ENCODE results near the gene FDXR. TPM values are rescaled to one million over a fixed set of nuclear protein-coding genes. Genes with fewer than 3 reads are reported as not detected.
"Not testable (repeated sequence)": the region's sequence is repeated elsewhere in the genome, so short reads cannot be mapped to it uniquely, and the experiment has no call there.

FDXR gene
- total RNA-seq, 1 donor from 2014 or later, result 10.0 TPM

DNA sequence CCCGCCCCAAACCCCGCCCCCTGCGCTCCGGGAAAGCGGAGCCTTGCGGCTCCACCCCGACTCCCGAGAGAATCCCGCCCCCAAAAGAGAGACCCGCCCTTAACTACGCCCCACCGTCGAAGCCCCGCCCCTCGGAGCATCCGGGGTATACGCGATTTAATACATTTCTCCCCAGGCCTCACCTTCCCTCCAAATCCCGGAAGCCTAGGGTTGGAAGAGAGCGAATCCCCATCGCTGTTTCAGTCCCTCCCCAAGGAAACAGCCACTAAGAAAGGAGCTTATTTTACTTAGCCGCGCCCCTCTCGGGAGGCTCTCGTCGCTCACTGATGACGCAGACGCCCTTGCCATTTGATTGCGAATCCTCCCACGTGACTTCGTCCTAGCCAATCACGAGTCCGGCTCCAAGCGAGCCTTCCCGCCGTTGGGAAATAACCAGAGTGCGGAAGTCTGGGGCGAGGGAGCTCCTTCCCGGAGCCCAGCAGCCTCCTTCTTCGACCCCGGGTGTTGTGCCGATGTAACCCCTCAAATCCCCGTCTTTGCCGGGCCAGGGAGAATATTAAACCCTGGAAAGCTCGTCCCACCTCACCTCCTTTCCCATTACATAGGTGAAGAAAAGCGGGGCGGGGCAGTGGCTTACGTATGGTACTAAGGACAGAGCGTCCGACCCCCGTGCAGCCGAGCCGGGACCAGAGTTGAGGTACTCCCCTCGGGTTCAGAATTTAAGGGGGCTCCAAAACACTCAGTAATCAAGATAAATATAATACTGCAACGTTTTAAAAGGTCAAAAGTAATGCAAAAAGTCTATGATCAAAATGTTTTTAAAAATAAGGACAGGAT lies 461 bp upstream of the FDXR start:
- peak; percentile 99 for DNase-seq (ENCODE audit: low spot score)

GRCh38 chr17:74871356-74872076 lies 1.3 kb downstream of the FDXR start:
- DNase-seq (ENCODE audit: low spot score), result no peak

More for the DNA sequence above, 461 bp upstream of the FDXR start:
- ATAC-seq, result peak; percentile 91

GRCh38 chr17:74870512-74870911 lies 2.3 kb downstream of the FDXR start:
- no peak for ATAC-seq

More at GRCh38 chr17:74871356-74872076, 1.3 kb downstream of the FDXR start:
- no peak for ATAC-seq

DNA sequence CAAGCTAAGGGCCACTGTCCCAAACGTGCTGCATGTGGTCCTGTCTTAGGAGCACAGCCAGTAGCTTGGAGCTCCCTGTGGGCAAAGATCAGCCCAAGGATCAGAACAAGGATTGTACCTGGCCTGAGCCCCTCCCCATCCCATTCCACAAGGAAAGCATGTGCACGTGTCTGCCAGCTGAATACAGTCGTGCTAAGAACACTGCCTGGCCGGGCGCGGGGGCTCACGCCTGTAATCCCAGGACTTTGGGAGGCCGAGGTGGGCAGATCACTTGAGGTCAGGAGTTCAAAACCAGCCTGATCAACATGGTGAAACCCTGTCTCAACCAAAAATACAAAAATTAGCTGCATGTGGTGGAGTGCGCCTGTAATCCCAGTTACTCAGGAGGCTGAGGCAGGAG lies 2.8 kb downstream of the FDXR start:
- not testable (repeated sequence) for DNase-seq (ENCODE audit: low spot score); ATAC-seq

More at GRCh38 chr17:74870512-74870911, 2.3 kb downstream of the FDXR start:
- no peak for DNase-seq (ENCODE audit: low spot score)

DNA sequence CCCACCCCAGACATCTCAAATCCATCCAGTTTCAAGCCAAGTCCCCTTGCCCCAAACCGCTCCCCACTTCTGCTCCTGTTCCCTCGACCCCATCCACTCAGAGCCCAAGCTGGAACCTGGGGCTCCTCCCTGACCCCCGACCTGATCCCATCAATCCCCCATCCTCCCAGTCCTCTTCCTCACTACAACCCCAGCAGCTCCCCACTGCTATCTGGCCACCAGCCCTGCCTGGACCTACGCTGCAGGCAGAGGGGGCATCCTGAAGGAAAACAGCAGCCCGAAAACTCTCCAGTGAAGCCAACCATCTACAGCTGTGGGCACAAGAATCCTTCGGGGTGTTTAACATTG lies 3.9 kb downstream of the FDXR start:
- DNase-seq (ENCODE audit: low spot score), result no peak
- no peak for ATAC-seq

GRCh38 chr17:74868251-74868907 lies 4.4 kb downstream of the FDXR start:
- ATAC-seq (no peak), DNase-seq (ENCODE audit: low spot score) (no peak)

DNA sequence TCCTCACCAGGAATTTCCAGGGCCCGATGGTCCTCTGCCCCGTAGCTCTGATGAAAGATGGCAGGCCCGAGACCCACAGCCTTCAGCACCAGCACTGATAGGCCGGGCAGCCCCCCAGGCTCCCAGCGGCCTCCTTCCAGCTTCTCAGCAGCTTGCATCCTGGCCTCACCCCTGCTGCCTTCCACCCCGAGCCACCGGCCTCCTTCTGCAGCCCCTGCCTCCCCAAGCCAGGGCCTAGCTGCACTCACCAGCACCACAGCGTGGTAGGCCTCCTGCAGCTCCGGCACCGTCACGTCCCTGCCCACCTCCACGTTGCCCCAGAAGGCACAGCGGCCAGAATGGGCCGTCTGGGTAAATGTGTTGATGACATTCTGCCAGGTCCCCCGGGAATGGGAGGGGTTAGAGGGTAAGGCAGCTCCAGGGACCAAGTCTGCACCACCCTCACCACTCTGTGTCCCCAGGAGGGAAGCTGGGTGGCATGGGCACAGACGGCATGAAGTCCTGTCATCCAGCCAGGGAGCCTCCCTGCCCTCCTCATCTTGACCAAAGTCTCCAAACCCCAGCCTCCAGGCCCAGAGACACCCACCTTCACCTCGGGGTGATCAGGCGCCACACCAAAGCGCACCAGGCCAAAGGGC lies 6.5 kb downstream of the FDXR start:
- no peak for DNase-seq (ENCODE audit: low spot score)
- ATAC-seq, result no peak

- ATAC-seq (no peak), DNase-seq (ENCODE audit: low spot score) (no peak)
Observed at GRCh38 chr17:74865504-74866197, 7.1 kb downstream of the FDXR start.

DNA sequence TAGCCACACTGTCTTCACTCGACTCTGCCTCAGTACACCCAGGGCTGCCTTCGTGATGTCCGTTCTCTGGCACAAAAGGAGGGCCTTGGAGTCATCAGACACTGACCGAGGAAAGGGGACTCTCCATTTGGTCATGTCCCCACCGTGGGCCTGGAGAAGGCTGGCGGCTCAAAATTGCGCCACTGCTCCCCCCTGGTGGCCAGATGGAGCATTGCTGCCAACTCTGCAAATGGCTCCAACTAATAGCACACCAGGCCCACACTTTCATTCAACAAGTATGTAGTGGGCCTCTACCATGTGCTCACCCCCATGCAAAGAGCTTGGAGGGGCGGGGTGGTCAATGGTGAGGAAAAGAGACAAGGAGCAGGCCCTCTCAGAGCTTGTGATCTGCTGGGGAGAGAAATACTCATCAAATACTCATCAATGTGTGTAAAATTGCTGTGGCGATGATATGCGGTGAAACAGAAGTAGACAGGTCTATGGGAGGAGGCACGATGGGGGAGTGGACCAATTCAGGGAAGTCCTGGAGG lies 7.9 kb downstream of the FDXR start:
- DNase-seq (ENCODE audit: low spot score), result peak; percentile 76
- ATAC-seq, result peak; percentile 80

DNA sequence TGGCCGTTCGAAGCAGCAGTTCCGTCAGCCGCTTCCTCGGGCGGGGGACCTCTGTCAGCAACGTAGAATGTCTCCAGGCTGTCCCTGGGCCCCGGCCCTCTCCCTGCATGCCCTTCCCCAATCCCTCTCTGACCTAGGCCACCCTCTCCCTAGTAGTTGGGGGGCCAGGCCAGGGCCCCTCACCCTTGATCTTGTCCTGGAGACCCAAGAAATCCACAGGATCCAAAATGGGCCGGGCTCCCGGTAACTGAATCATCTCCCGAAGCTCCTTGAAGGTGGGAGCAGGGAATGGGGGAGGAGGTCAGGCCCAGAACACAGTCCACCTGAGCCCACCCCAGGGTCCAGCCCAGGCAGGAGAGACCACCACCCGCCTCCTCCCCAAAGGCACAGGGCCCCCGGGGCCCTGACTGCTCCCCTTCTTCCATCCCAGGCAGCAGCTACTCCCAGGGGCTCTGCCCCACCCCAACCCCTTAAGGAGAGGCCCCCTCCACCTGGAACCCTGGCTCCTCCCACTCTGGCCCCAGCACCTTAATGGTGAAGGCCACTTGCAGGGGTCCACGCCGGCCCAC lies 8.4 kb downstream of the FDXR start:
- no peak for ATAC-seq
- no peak for DNase-seq (ENCODE audit: low spot score)

DNA sequence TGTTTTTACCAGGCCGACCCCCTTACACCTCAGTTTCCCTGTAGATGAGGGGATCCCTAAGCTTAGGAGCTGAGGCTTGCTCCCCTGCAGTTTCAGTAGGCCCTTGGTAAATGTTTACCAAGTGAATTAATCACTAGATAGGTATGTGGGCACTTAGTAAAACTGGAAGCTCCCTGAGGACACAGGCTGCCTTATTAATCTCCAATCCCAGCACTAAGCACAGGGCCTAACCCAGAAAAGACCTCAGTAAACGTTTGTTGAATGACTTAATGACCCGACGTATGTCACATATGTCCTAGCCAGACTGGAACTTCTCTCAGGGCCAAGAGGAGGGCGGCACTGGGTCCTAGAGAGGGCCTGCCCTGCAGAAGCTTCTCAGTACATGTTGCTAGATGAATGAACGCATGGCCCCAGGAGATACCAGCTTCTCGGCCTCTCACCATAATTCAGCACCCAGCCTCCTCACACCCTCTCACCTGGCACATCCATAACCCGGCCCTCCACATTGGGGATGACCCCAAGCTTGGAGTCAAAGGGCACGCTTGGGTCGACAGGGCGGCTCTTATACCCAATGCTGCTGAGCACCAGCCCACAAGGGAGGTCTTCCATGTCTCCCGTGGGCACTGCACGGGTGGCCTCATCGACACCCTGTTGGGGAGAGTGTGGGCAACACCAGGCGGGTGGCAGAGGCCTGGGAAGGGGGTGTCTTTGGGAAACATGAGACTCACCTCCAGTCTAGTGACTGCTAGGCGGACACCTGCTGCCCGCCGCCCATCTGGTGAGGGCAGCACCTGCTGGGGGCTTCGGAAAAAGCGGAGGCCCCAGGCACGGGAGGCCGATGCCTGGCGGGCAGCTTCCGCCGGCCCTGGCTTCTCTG lies 9.1 kb downstream of the FDXR start:
- DNase-seq (ENCODE audit: low spot score) (no peak), ATAC-seq (no peak)

- no peak for DNase-seq (ENCODE audit: low spot score)
- no peak for ATAC-seq
Observed at GRCh38 chr17:74862919-74863318, 9.9 kb downstream of the FDXR start.

- ATAC-seq (peak; percentile 70), DNase-seq (ENCODE audit: low spot score) (no peak)
Observed at GRCh38 chr17:74862108-74862901, 10.5 kb downstream of the FDXR start.

GRCh38 chr17:74861662-74862107 lies 11.1 kb downstream of the FDXR start:
- ATAC-seq, result no peak
- DNase-seq (ENCODE audit: low spot score), result no peak

- DNase-seq (ENCODE audit: low spot score), result no peak
- no peak for ATAC-seq
Observed at GRCh38 chr17:74860872-74861661, 11.7 kb downstream of the FDXR start.

DNA sequence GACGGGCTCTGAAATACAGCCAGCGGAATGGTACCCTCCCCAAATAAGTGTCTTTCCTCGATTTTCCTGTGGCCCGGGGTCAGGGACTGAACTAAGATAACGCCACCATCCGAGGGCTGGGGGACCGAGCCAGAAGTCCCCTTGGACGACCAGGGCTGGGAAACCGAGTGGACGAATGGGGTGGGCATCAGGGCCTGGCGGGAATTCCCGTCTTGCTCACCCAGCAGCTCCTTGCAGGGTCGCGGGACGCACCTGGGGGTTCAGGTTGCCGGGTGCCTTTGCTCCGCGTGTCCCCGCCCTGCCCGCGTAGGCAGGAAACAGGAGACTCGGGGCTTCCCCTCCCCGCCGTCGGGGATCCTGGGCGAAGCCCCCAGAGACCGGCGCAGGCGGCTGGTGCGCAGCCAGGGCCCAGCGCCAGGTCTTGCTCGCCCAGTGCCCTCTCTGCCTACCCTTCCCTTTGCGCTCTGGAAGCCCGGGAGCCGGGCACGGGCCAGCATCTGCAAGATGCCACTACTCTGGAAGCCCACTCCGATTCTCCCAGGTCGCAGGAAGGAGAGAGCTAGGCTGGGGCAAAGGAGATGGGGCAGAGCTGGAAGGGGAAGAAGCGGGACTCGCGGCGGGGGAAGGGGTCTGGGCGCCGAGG lies 12.4 kb downstream of the FDXR start:
- DNase-seq (ENCODE audit: low spot score), result no peak
- no peak for ATAC-seq
